H1 (cell line): ENCODE data around the gene AFF2. TPM values are rescaled to one million over a fixed set of nuclear protein-coding genes. Genes with fewer than 3 reads are reported as not detected.

ENCODE experiments used
- CHD7 ChIP-seq: fragments of 300-600 bp; sonication (generic); IDR thresholded peaks from 2 replicates; pipeline ENCODE4 v1.7.1; 2012; ENCODE audit warnings: low read length, moderate library complexity, mild to moderate bottlenecking, inconsistent platforms; ENCODE audit not compliant: insufficient replicate concordance
- HDAC6 ChIP-seq: IDR thresholded peaks from one replicate; pipeline ENCODE4 v1.7.1; 2012; ENCODE audit warnings: low read depth, mild to moderate bottlenecking, inconsistent platforms, low read length, moderate library complexity
- SP2 ChIP-seq: IDR thresholded peaks from 2 replicates; pipeline ENCODE4 v1.6.1; 2012; ENCODE audit warnings: mild to moderate bottlenecking, low read length, inconsistent platforms
- ZNF274 ChIP-seq: IDR thresholded peaks from 2 replicates; pipeline ENCODE4 v1.7.0; 2012; ENCODE audit warnings: low read length, borderline replicate concordance; ENCODE audit errors: extremely low read depth
- polyA plus RNA-seq, 7 experiments: library from polyadenylated mRNA; depleted of rRNA in 3 of 7; stranded (reverse) in 5 of 7; unstranded in 2 of 7; fragments of >200 nt in 5 of 7; fragments of 200-250 nt in 2 of 7; gene quantifications; 1 replicate in 5 of 7; 2 replicates in 1 of 7; 4 replicates in 1 of 7; pipeline versions ENCODE4 v1.2.1 to v1.2.3, GENCODE V29; 2011 to 2013; ENCODE audit warnings: missing spikeins in 2 of 7, mixed read lengths in 2 of 7
- total RNA-seq: library from RNA; stranded (reverse); fragmentation: NEBNext Ultra II Directional; extraction: Animal tissue kit (Norgen Biotek cat#: 25700); gene quantifications from 2 replicates; pipeline ENCODE4 v1.2.1, GENCODE V29; 2021

AFF2 gene
- total and polyA plus RNA-seq, 2 of the 8 experiments (the other 6 are each of a cell fraction or from before 2014, with no cell fraction given): 2.0 to 7.3 TPM

GRCh38 chrX:148573119-148573518 is 72.7 kb downstream of the AFF2 start (continued):
- TF ChIP-seq CHD7: no peak
- TF ChIP-seq HDAC6: no peak
- no peak for TF ChIP-seq SP2
- TF ChIP-seq ZNF274: no peak
- TF ChIP-seq, all 59 proteins: peak for 2
